Tibial artery (tissue), 4 donors: ENCODE results near the gene FHAD1.

Experiments
- DNase-seq, 2 donors: peaks; one replicate each; pipeline ENCODE4 v3.0.0-alpha.2; 2019
- H3K27ac ChIP-seq, 2 donors: fragments of 200-600 bp; sonication (generic) in 1 of 2; 1 replicate in 1 of 2; 2 replicates in 1 of 2; pipeline ENCODE4 v1.5.1; 2018 to 2019; ENCODE audit warnings: mild to moderate bottlenecking in 1 of 2
- H3K27me3 ChIP-seq, 2 donors: fragments of 200-600 bp; sonication (generic) in 1 of 2; one replicate each; pipeline versions ENCODE4 v1.5.1 to v1.6.0; 2016 to 2019
- H3K36me3 ChIP-seq, 3 donors: fragments of 200-600 bp; sonication (generic) in 2 of 3; one replicate each; pipeline ENCODE4 v1.5.1; 2016 to 2019; ENCODE audit warnings: mild to moderate bottlenecking in 2 of 3
- H3K4me1 ChIP-seq, 4 donors: fragments of 200-600 bp; sonication (generic) in 2 of 4; 1 replicate in 3 of 4; 2 replicates in 1 of 4; pipeline ENCODE4 v1.5.1; 2016 to 2019
- H3K4me3 ChIP-seq, 2 donors: fragments of 200-600 bp; sonication (generic) in 1 of 2; 1 replicate in 1 of 2; 2 replicates in 1 of 2; pipeline ENCODE4 v1.5.1; 2018 to 2019; ENCODE audit warnings: mild to moderate bottlenecking in 2 of 2
- H3K9me3 ChIP-seq, 3 donors: fragments of 200-600 bp; sonication (generic) in 1 of 3; one replicate each; pipeline ENCODE4 v1.5.1; 2016 to 2019
- intact Hi-C: fragments of 100-400 bp; cut with DNase I; formaldehyde crosslinking; loops from one replicate; pipeline ENCODE4 v1.15.0; 2023; ENCODE audit warnings: low total_unique reads
- TF ChIP-seq, protein P1 (sequence below), 2 experiments: fragments of 200-600 bp in 1 of 2; fragments of 450-650 bp in 1 of 2; IDR thresholded peaks; one replicate each; pipeline ENCODE4 v1.5.1; 2017 to 2019; ENCODE audit warnings: antibody characterized with exemption in 2 of 2, mild to moderate bottlenecking in 1 of 2, moderate library complexity in 1 of 2

Gene FHAD1

DNA sequence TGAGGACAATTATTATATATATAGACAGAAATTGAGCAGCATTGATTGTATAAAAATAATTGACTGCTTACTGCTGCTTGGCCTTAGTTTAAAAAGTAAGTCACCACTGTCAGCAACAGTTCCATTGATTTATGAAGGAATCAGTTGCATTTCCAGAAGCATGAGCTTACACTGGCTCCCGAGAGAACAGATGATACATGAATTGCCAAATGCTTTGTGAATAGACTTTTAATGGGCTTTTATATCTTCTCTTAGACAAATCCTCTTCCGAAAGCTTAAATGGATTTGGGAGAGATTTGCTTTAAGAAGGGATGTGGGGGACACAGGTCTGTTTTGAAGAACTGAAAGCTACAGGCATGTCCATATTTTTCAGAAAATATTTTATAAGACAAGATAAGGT, 7.5 kb downstream of the FHAD1 start:
- Histone ChIP-seq H3K27ac (no peak overlapping the region), H3K9me3 (no peaks in the 10 kb centered on the region), H3K27me3 (no peaks in the 10 kb centered on the region), H3K36me3 (no peaks in the 10 kb centered on the region), H3K4me3 (no peak overlapping the region), H3K4me1 (no peaks in the 10 kb centered on the region)
- intact Hi-C loops: no loop called here
- no peak for DNase-seq
- TF ChIP-seq, protein P1, sequence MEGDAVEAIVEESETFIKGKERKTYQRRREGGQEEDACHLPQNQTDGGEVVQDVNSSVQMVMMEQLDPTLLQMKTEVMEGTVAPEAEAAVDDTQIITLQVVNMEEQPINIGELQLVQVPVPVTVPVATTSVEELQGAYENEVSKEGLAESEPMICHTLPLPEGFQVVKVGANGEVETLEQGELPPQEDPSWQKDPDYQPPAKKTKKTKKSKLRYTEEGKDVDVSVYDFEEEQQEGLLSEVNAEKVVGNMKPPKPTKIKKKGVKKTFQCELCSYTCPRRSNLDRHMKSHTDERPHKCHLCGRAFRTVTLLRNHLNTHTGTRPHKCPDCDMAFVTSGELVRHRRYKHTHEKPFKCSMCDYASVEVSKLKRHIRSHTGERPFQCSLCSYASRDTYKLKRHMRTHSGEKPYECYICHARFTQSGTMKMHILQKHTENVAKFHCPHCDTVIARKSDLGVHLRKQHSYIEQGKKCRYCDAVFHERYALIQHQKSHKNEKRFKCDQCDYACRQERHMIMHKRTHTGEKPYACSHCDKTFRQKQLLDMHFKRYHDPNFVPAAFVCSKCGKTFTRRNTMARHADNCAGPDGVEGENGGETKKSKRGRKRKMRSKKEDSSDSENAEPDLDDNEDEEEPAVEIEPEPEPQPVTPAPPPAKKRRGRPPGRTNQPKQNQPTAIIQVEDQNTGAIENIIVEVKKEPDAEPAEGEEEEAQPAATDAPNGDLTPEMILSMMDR (IDR thresholded peaks at IDR 0.05): no peak

DNA sequence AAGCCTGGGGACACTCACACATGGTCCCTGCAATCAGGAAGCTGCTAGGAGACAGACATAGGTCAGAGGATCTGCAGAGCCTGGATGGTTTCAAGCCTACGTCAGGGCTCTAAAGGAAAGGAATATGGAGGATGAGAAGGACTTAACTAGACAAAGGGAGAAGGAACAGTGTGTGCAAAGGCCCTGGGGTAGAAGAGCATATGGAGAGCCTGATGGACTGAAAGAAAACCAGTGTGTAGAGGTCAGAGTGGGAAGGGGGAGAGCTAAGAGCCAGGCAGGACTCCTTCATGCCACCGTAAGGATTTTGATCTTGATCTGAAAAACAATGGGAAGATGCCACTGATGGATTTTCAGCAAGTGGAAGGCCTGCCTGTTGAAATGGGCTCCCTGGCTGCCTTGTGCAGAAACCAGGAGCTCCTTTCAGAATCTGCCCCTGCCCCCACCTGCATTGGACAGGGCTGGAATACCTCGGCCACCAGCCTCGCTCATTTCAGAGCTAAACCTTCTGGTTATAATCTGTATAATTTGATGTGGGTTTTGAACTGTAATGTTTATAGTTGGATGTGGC, 8.6 kb downstream of the FHAD1 start:
- intact Hi-C loops: no loop called here
- TF ChIP-seq, protein P1 (IDR thresholded peaks at IDR 0.05): no peak

DNA sequence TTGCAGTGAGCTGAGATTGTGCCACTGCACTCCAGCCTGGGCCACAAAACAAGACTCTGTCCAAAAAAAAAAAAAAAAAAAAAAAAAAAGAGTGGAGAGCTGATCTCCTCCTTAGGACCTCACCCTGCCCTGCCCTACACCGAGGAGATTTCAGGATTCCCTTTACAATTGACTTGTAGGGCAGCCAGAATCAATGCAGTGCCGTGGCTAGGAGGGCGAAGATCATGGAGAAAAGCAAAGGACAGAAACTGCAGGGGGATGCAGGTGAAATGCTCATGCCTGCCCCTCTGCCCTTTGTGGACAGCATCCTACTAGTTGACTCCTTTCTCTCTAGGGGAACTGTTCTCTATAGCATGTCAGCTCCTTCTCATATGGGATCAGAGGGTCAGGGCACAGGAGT, 9.6 kb downstream of the FHAD1 start:
- intact Hi-C loops: no loop called here
- Histone ChIP-seq H3K4me1 (no peaks in the 10 kb centered on the region), H3K27me3 (no peaks in the 10 kb centered on the region), H3K27ac (no peak overlapping the region), H3K36me3 (no peaks in the 10 kb centered on the region), H3K9me3 (no peaks in the 10 kb centered on the region), H3K4me3 (no peak overlapping the region)
- TF ChIP-seq, protein P1 (IDR thresholded peaks at IDR 0.05): no peak
- DNase-seq: no peak

More for the DNA sequence above, 8.6 kb downstream of the FHAD1 start:
- no peak for DNase-seq
- Histone ChIP-seq H3K4me1 (no peaks in the 10 kb centered on the region), H3K27ac (no peak overlapping the region), H3K27me3 (no peaks in the 10 kb centered on the region), H3K36me3 (no peaks in the 10 kb centered on the region), H3K4me3 (no peak overlapping the region), H3K9me3 (no peaks in the 10 kb centered on the region)

DNA sequence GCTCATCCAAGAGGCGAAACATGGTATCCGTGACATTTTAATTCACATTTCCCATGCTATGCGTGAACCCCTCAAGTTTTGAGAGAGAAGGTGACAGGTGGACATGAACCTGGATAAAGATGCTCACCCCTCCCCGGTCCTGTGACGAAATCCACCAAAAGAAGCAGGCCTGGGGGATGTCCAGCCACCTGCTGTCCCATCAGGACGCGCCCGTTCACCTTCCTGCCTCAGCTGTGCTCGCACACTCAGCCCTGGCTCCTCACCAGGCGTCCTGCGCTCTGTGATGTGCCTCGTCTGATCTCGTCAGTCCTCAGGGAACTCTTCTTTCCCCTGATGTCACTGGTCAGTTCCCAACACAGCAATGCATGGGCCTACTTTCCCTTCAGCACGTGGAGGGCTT, 10.3 kb downstream of the FHAD1 start:
- H3K4me1 ChIP-seq: no peaks in the 10 kb centered on the region
- peaks cover 0 to 3% of the 10 kb centered on the region in 2 donors for H3K27me3 ChIP-seq
- H3K4me3 ChIP-seq: no peak overlapping the region
- H3K36me3 ChIP-seq: no peaks in the 10 kb centered on the region
- H3K27ac ChIP-seq: no peak overlapping the region
- no peak for DNase-seq
- intact Hi-C loops: no loop called here
- TF ChIP-seq, protein P1 (IDR thresholded peaks at IDR 0.05): no peak
- no peaks in the 10 kb centered on the region for H3K9me3 ChIP-seq

DNA sequence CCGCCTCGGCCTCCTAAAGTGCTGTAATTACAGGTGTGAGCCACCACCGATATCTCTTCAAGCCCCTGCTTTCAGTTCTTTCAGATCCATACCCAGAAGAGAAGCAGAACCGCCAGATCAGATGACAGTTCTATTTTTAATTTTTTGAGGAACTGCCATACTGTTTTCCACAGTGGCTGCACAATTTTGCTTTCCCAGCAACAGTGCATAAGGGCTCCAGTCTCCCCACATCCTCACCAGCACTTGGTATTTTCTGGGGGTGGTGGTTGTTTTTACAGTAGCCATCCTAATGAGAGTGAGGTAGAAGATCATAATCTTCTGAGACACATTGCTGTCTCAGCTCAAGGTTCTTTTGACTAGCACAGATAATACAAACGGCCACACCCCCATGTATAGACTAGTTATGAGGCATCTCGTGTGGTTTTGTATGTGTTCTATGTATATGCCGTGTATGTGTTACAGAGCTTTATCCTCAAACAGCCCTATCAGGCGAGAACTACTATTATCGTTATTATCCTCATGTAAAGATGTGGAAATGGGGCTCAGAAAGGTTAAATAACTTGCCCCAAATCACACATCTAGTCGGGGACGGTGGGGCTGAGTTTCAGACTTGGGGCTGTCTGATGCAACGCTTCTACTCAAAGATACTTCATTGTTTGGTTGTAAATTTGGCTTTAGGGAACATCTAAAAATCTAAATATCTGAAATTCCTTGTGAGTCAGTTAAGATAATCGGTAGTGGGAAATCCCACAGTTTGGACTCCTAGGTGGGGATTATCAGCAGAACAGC, 12.0 kb downstream of the FHAD1 start:
- H3K27me3 ChIP-seq: peaks cover 0 to 3% of the 10 kb centered on the region in 2 donors
- H3K27ac ChIP-seq: no peak overlapping the region
- no peaks in the 10 kb centered on the region for H3K9me3 ChIP-seq
- H3K36me3 ChIP-seq: no peaks in the 10 kb centered on the region
- DNase-seq: no peak
- TF ChIP-seq, protein P1 (IDR thresholded peaks at IDR 0.05): no peak
- no peak overlapping the region for H3K4me3 ChIP-seq
- H3K4me1 ChIP-seq: no peaks in the 10 kb centered on the region
- intact Hi-C loops: no loop called here
